ENCODE measurements around the gene ZFP69.

- TF ChIP-seq, protein P1, sequence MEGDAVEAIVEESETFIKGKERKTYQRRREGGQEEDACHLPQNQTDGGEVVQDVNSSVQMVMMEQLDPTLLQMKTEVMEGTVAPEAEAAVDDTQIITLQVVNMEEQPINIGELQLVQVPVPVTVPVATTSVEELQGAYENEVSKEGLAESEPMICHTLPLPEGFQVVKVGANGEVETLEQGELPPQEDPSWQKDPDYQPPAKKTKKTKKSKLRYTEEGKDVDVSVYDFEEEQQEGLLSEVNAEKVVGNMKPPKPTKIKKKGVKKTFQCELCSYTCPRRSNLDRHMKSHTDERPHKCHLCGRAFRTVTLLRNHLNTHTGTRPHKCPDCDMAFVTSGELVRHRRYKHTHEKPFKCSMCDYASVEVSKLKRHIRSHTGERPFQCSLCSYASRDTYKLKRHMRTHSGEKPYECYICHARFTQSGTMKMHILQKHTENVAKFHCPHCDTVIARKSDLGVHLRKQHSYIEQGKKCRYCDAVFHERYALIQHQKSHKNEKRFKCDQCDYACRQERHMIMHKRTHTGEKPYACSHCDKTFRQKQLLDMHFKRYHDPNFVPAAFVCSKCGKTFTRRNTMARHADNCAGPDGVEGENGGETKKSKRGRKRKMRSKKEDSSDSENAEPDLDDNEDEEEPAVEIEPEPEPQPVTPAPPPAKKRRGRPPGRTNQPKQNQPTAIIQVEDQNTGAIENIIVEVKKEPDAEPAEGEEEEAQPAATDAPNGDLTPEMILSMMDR (IDR thresholded peaks at IDR 0.05): no peak
- no peak for TF ChIP-seq POLR2A (IDR thresholded peaks at IDR 0.05)
Measured at GRCh38 chr1:40475268-40475667, 1.8 kb upstream of the ZFP69 start.
